Fibroblast of lung (primary cell): ENCODE measurements around the gene DEFB114. TPM values are rescaled to one million over a fixed set of nuclear protein-coding genes. Genes with fewer than 3 reads are reported as not detected.

Experiments used
- DNase-seq, 2 donors: peaks; one replicate each; pipeline versions ENCODE4 v3.0.0 to v3.0.0-alpha.2; 2010; ENCODE audit warnings: low read depth in 2 of 2
- H2AFZ ChIP-seq: 2 replicates; pipeline ENCODE4 v1.5.1; 2012; ENCODE audit warnings: low read length, control low read depth, inconsistent platforms
- H3K27ac ChIP-seq: 2 replicates; pipeline ENCODE4 v1.5.1; 2011; ENCODE audit warnings: low read length, control low read depth; ENCODE audit not compliant: insufficient read depth
- H3K27me3 ChIP-seq: 2 replicates; pipeline ENCODE4 v1.5.1; 2011; ENCODE audit warnings: mild to moderate bottlenecking, low read length; ENCODE audit not compliant: control insufficient read depth, insufficient read depth
- H3K36me3 ChIP-seq: 2 replicates; pipeline ENCODE4 v1.5.1; 2011; ENCODE audit warnings: low read length; ENCODE audit not compliant: control insufficient read depth, insufficient read depth
- H3K4me1 ChIP-seq: 2 replicates; pipeline ENCODE4 v1.5.1; 2011; ENCODE audit warnings: low read length; ENCODE audit not compliant: control insufficient read depth, insufficient read depth; ENCODE audit errors: extremely low read depth
- H3K4me2 ChIP-seq: 2 replicates; pipeline ENCODE4 v1.5.1; 2011; ENCODE audit warnings: low read length, control low read depth; ENCODE audit not compliant: insufficient read depth; ENCODE audit errors: extremely low read depth
- H3K4me3 ChIP-seq, 4 experiments: fragments of 200-600 bp in 1 of 4; sonication (generic) in 1 of 4; replicated peaks in 1 of 4; 2 replicates each; pipeline ENCODE4 v1.5.1; 2011 to 2016; ENCODE audit warnings: low read length in 4 of 4, low read depth in 3 of 4, mild to moderate bottlenecking in 3 of 4, control low read depth in 2 of 4, inconsistent platforms in 1 of 4, mixed read lengths in 1 of 4; ENCODE audit not compliant: insufficient read depth in 1 of 4; ENCODE audit errors: control extremely low read depth in 1 of 4
- H3K79me2 ChIP-seq: 2 replicates; pipeline ENCODE4 v1.5.1; 2012; ENCODE audit warnings: mild to moderate bottlenecking, low read length, inconsistent platforms; ENCODE audit not compliant: control insufficient read depth, insufficient read depth
- H3K9ac ChIP-seq: 2 replicates; pipeline ENCODE4 v1.5.1; 2011; ENCODE audit warnings: mild to moderate bottlenecking, low read length, control low read depth; ENCODE audit not compliant: insufficient read depth
- H3K9me3 ChIP-seq: 2 replicates; pipeline ENCODE4 v1.5.1; 2012; ENCODE audit warnings: low read depth, low read length; ENCODE audit not compliant: control insufficient read depth, insufficient read depth
- H4K20me1 ChIP-seq: 2 replicates; pipeline ENCODE4 v1.5.1; 2011; ENCODE audit warnings: low read length; ENCODE audit not compliant: control insufficient read depth, insufficient read depth; ENCODE audit errors: extremely low read depth
- EZH2 ChIP-seq: IDR thresholded peaks from 2 replicates; pipeline ENCODE4 v1.5.1; 2012; ENCODE audit warnings: low read length, control low read depth, mild to moderate bottlenecking; ENCODE audit errors: missing control alignments
- polyA plus RNA-seq, 2 donors: library from polyadenylated mRNA; depleted of rRNA in 1 of 2; stranded (reverse) in 1 of 2; unstranded in 1 of 2; fragments of >200 nt; gene quantifications; 2 replicates each; pipeline ENCODE4 v1.2.1, GENCODE V29; 2011 to 2012; ENCODE audit warnings: missing spikeins in 1 of 2
- total RNA-seq: library from RNA; depleted of rRNA; stranded (reverse); fragments of >200 nt; gene quantifications from 2 replicates; pipeline ENCODE4 v1.2.1, GENCODE V29; 2014
- TF ChIP-seq, protein P1 (sequence below), 2 donors: IDR thresholded peaks in 1 of 2; conservative IDR thresholded peaks in 1 of 2; 1 replicate in 1 of 2; 2 replicates in 1 of 2; pipeline ENCODE4 v1.5.1; 2011 to 2012; ENCODE audit warnings: low read length in 2 of 2, control low read depth in 1 of 2, inconsistent platforms in 1 of 2, low read depth in 1 of 2, mild to moderate bottlenecking in 1 of 2

DEFB114 gene
- total and polyA plus RNA-seq, 2 donors (not counting 1 experiment from before 2014, with no cell fraction given) = not detected

DNA sequence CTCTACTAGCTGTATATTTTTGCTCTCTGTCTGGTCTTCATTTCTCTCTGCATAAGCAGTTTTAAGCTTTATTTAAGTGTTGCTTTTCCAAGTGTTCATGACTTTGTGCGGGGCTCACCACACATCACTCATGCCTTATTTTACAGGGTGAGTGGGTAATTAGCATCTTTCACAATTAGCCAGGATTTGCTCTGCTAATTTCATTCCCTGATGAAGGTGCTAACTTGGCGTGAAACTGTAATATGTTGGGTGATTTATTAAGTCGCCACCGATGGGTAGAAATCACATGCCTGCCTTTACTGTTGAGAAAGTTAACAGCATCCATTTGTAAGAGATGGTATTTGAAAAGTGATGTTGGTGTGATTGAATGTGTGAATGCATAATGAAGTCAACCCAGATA, 44.7 kb downstream of the DEFB114 start:
- H3K36me3 ChIP-seq = no peaks in the 10 kb centered on the region
- H3K4me2 ChIP-seq = no peak overlapping the region
- H3K27me3 ChIP-seq = no peaks in the 10 kb centered on the region
- no peak overlapping the region for H3K9ac ChIP-seq
- no peak overlapping the region for H3K27ac ChIP-seq
- no peak for DNase-seq
- no peaks in the 10 kb centered on the region for H4K20me1 ChIP-seq
- H3K4me1 ChIP-seq = no peaks in the 10 kb centered on the region
- H3K4me3 ChIP-seq = no peak overlapping the region
- H2AFZ ChIP-seq = no peak overlapping the region
- H3K79me2 ChIP-seq = no peaks in the 10 kb centered on the region
- H3K9me3 ChIP-seq = no peaks in the 10 kb centered on the region
- TF ChIP-seq EZH2 = no peak
- TF ChIP-seq, protein P1, sequence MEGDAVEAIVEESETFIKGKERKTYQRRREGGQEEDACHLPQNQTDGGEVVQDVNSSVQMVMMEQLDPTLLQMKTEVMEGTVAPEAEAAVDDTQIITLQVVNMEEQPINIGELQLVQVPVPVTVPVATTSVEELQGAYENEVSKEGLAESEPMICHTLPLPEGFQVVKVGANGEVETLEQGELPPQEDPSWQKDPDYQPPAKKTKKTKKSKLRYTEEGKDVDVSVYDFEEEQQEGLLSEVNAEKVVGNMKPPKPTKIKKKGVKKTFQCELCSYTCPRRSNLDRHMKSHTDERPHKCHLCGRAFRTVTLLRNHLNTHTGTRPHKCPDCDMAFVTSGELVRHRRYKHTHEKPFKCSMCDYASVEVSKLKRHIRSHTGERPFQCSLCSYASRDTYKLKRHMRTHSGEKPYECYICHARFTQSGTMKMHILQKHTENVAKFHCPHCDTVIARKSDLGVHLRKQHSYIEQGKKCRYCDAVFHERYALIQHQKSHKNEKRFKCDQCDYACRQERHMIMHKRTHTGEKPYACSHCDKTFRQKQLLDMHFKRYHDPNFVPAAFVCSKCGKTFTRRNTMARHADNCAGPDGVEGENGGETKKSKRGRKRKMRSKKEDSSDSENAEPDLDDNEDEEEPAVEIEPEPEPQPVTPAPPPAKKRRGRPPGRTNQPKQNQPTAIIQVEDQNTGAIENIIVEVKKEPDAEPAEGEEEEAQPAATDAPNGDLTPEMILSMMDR (conservative IDR thresholded peaks at IDR 0.05 in 1 of 2, IDR thresholded peaks at IDR 0.05 in 1 of 2; ENCODE audit: low read depth in 1 of 2, low read length in 2 of 2) = no peak

DNA sequence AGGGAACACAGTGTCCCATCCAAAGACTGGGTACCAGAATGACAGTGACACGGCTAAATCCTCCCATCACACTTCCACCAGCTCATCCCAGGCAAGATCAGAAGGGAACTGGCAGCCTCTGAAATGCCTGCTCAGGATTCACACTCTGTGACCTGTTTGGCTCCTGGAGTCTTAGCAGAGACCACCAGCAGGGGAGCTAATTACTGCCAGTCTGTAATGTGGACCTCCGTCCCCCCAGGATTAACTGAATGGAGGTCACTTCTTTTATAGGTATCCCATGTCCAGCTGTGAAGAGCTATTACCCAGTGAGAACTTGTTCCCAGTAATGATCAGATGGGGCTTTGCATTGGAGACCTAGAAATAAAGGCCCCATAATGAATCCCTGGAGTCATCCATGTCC, 45.2 kb downstream of the DEFB114 start:
- Histone ChIP-seq H3K27ac (no peak overlapping the region), H3K9ac (no peak overlapping the region), H3K4me1 (no peaks in the 10 kb centered on the region), H3K36me3 (no peaks in the 10 kb centered on the region), H4K20me1 (no peaks in the 10 kb centered on the region), H3K4me2 (no peak overlapping the region), H3K79me2 (no peaks in the 10 kb centered on the region), H3K9me3 (no peaks in the 10 kb centered on the region), H3K4me3 (no peak overlapping the region), H2AFZ (no peak overlapping the region), H3K27me3 (no peaks in the 10 kb centered on the region)
- DNase-seq = no peak
- no peak for TF ChIP-seq EZH2
- TF ChIP-seq, protein P1 (conservative IDR thresholded peaks at IDR 0.05 in 1 of 2, IDR thresholded peaks at IDR 0.05 in 1 of 2; ENCODE audit: low read depth in 1 of 2, low read length in 2 of 2) = no peak

DNA sequence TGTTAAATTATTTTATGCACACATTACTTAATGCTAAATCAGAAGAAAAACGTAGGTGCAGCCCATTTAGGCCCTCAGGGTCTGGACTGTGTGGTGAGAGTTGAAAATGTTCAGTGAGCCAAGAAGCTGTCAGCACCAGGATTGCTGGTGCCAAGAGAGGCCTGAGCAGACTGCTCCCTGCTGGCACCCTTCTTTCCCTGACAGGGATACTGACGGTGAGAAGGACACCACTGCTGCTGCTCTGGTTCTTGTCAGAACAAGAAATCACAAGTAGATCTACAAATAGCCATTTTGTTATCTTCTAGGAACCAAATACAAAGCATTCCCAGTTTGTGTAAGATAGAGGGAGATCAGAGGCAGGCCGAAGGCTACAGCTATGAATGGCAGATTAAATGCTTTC, 48.9 kb downstream of the DEFB114 start:
- Histone ChIP-seq H3K27me3 (no peaks in the 10 kb centered on the region), H3K9ac (no peak overlapping the region), H3K4me3 (no peak overlapping the region), H3K79me2 (no peaks in the 10 kb centered on the region), H2AFZ (no peak overlapping the region), H4K20me1 (no peaks in the 10 kb centered on the region), H3K9me3 (no peaks in the 10 kb centered on the region), H3K4me2 (no peak overlapping the region), H3K4me1 (no peaks in the 10 kb centered on the region), H3K27ac (no peak overlapping the region), H3K36me3 (no peaks in the 10 kb centered on the region)
- no peak for DNase-seq
- no peak for TF ChIP-seq EZH2
- TF ChIP-seq, protein P1 (conservative IDR thresholded peaks at IDR 0.05 in 1 of 2, IDR thresholded peaks at IDR 0.05 in 1 of 2; ENCODE audit: low read depth in 1 of 2, low read length in 2 of 2) = no peak
